SU-DHL-6 (cell line): ENCODE measurements around the gene ZNF575.

Experiments used
- CTCF ChIP-seq: fragments of 200-600 bp; sonication (generic); IDR thresholded peaks from one replicate; pipeline ENCODE4 v1.5.1; 2017; ENCODE audit warnings: antibody characterized with exemption, mild to moderate bottlenecking, low read length, moderate library complexity; ENCODE audit not compliant: insufficient read depth, poor library complexity, severe bottlenecking
- EZH2phosphoT487 ChIP-seq: fragments of 200-600 bp; sonication (generic), shearing (Covaris generic); conservative IDR thresholded peaks from 2 replicates; pipeline ENCODE4 v1.6.1; 2018; ENCODE audit warnings: mild to moderate bottlenecking, antibody characterized with exemption, low read length, moderate library complexity, mixed read lengths

GRCh38 chr19:43507880-43508279 is 25.1 kb upstream of the ZNF575 start:
- TF ChIP-seq CTCF (no peak), EZH2phosphoT487 (no peak)
